GM12878 (cell line): ENCODE measurements around the gene PCBP4. TPM values are rescaled to one million over a fixed set of nuclear protein-coding genes. Genes with fewer than 3 reads are reported as not detected.

Experiments used
- ATAC-seq: fragments of 200-7000 bp; cut with Tn5 transposase; 3 replicates; pipeline ENCODE4 v1.9.1; 2020; ENCODE audit warnings: mild to moderate bottlenecking, moderate library complexity
- BruUV-seq: library from RNA; stranded (reverse); fragments of 400-500 nt; replicated peaks from 2 replicates; lab custom pipeline; 2021; lab: Mats Ljungman, UMichigan
- CTCF ChIA-PET: fragments of 300-600 bp; sonication (Branson Sonifier 250); formaldehyde crosslinking; extraction: SDS; loops from one replicate; lab custom pipeline; 2021; ENCODE audit warnings: inconsistent platforms; lab: Yijun Ruan, JAX
- POLR2A ChIA-PET: fragments of 350-600 bp; formaldehyde crosslinking; extraction: SDS; loops from one replicate; lab custom pipeline; 2021; ENCODE audit warnings: inconsistent platforms; lab: Charles Lee
- RAD21 ChIA-PET: fragments of 300-600 bp; sonication (Branson Sonifier 250); formaldehyde crosslinking; loops from one replicate; lab custom pipeline; 2023; ENCODE audit warnings: antibody characterized with exemption; ENCODE audit not compliant: unreplicated experiment; lab: Charles Lee
- SMC1A ChIA-PET: fragments of 300-600 bp; sonication (Branson Sonifier 250); formaldehyde crosslinking; loops from one replicate; lab custom pipeline; 2023; ENCODE audit not compliant: unreplicated experiment, uncharacterized antibody; lab: Charles Lee
- DNase-seq: peaks from one replicate; pipeline ENCODE4 v3.0.0-alpha.2; 2011; ENCODE audit warnings: low read depth, low spot score
- FAIRE-seq: peaks from 3 replicates; lab custom pipeline; 2011; peaks lifted over from hg19 to GRCh38; lab: Jason Lieb, UNC
- H2AFZ ChIP-seq: 2 replicates; pipeline ENCODE4 v1.6.0; 2011; ENCODE audit warnings: low read depth, low read length, control low read depth; ENCODE audit not compliant: control insufficient read depth
- H3K27ac ChIP-seq: 2 replicates; pipeline ENCODE4 v1.5.1; 2011; ENCODE audit warnings: control low read depth; ENCODE audit not compliant: control insufficient read depth, insufficient read depth
- H3K27me3 ChIP-seq, 2 experiments: replicated peaks in 1 of 2; 2 replicates each; pipeline versions ENCODE4 v1.6.0 to v1.6.1; 2011; ENCODE audit warnings: low read length in 1 of 2; ENCODE audit not compliant: control insufficient read depth in 2 of 2, insufficient read depth in 2 of 2
- H3K36me3 ChIP-seq, 2 experiments: 2 replicates each; pipeline ENCODE4 v1.5.1; 2011; ENCODE audit warnings: low read length in 1 of 2; ENCODE audit not compliant: control insufficient read depth in 2 of 2, insufficient read depth in 2 of 2
- H3K4me1 ChIP-seq: 2 replicates; pipeline ENCODE4 v1.6.1; 2011; ENCODE audit warnings: mild to moderate bottlenecking, low read length, moderate library complexity, mixed read lengths; ENCODE audit not compliant: control insufficient read depth, insufficient read depth
- H3K4me2 ChIP-seq: 2 replicates; pipeline ENCODE4 v1.6.0; 2011; ENCODE audit warnings: control low read depth; ENCODE audit not compliant: control insufficient read depth, insufficient read depth
- H3K4me3 ChIP-seq: fragments of 200-600 bp; sonication (generic); 2 replicates; pipeline ENCODE4 v1.5.1; 2016
- H3K79me2 ChIP-seq: 2 replicates; pipeline ENCODE4 v1.6.0; 2011; ENCODE audit warnings: low read length; ENCODE audit not compliant: control insufficient read depth, insufficient read depth
- H3K9ac ChIP-seq: 2 replicates; pipeline ENCODE4 v1.8.0; 2011; ENCODE audit warnings: low read length, control low read depth, mixed read lengths; ENCODE audit not compliant: control insufficient read depth, insufficient read depth
- H3K9me3 ChIP-seq: replicated peaks from 3 replicates; pipeline ENCODE4 v1.5.1; 2011; ENCODE audit warnings: mild to moderate bottlenecking, low read length; ENCODE audit not compliant: control insufficient read depth, insufficient read depth
- H4K20me1 ChIP-seq: 2 replicates; pipeline ENCODE4 v1.6.0; 2011; ENCODE audit not compliant: control insufficient read depth, insufficient read depth
- CEBPB ChIP-seq, 2 experiments: fragments of 150-350 bp in 1 of 2; IDR thresholded peaks; 2 replicates each; pipeline ENCODE4 v1.6.1; 2012 to 2014; ENCODE audit warnings: low read depth in 2 of 2, low read length in 2 of 2, borderline replicate concordance in 1 of 2, inconsistent platforms in 1 of 2
- MAX ChIP-seq: IDR thresholded peaks from 2 replicates; pipeline ENCODE4 v1.6.1; 2012; ENCODE audit warnings: low read depth, low read length, improper control_type of control experiment
- NR2F1 ChIP-seq: fragments of 450-650 bp; conservative IDR thresholded peaks from 2 replicates; pipeline ENCODE4 v1.6.1; 2017; ENCODE audit warnings: mild to moderate bottlenecking
- PKNOX1 ChIP-seq: fragments of 450-650 bp; IDR thresholded peaks from 2 replicates; pipeline ENCODE4 v1.6.1; 2016; ENCODE audit warnings: mild to moderate bottlenecking
- RBBP5 ChIP-seq: fragments of 200-600 bp; sonication (generic); conservative IDR thresholded peaks from 2 replicates; pipeline ENCODE4 v1.6.1; 2016
- RCOR1 ChIP-seq: conservative IDR thresholded peaks from 2 replicates; pipeline ENCODE4 v1.6.1; 2012; ENCODE audit warnings: low read depth, low read length, improper control_type of control experiment
- SUZ12 ChIP-seq: fragments of 200-600 bp; sonication (generic); IDR thresholded peaks from one replicate; pipeline ENCODE4 v1.6.1; 2018; ENCODE audit warnings: antibody characterized with exemption, mild to moderate bottlenecking; ENCODE audit not compliant: unreplicated experiment
- in situ Hi-C: fragments of 300-500 bp; cut with MboI; formaldehyde crosslinking; loops from 9 replicates; pipeline ENCODE4 v1.14.3; 2018; ENCODE audit warnings: mixed read lengths
- intact Hi-C: fragments of 100-400 bp; cut with micrococcal nuclease; formaldehyde crosslinking; loops from one replicate; pipeline ENCODE4 v1.14.2; 2022; ENCODE audit not compliant: unreplicated experiment
- polyA plus RNA-seq, 11 experiments: library from polyadenylated mRNA; depleted of rRNA in 4 of 11; unstranded in 6 of 11; stranded (reverse) in 5 of 11; fragments of >200 nt; fragmentation: Nextera tagmentation in 4 of 11; fragmentation: Illumina TruSeq in 1 of 11; extraction: Ambion mirVana in 4 of 11; extraction: Trizol in 1 of 11; gene quantifications; 1 replicate in 1 of 11; 2 replicates in 10 of 11; pipeline versions ENCODE4 v1.2.1 to v1.2.3, GENCODE V29; 2011 to 2016; ENCODE audit warnings: inconsistent platforms in 2 of 11, missing spikeins in 2 of 11, low read depth in 1 of 11
- total RNA-seq, 4 experiments: library from RNA; depleted of rRNA in 3 of 4; stranded (reverse); fragments of >200 nt in 3 of 4; fragmentation: Illumina TruSeq in 1 of 4; extraction: Trizol in 1 of 4; gene quantifications; 2 replicates each; pipeline versions ENCODE4 v1.2.1 to v1.2.3, GENCODE V29; 2013 to 2021

PCBP4 gene
- total and polyA plus RNA-seq, 10 of the 15 experiments (the other 5 are each of a cell fraction or from before 2014, with no cell fraction given), result 0.05 to 14.5 (median 4.2) TPM

GRCh38 chr3:52010431-52010830 lies 43.2 kb upstream of the PCBP4 start:
- Histone ChIP-seq H3K4me2 (no peak overlapping the region), H3K9me3 (no peaks in the 10 kb centered on the region), H3K36me3 (no peaks in the 10 kb centered on the region), H3K27me3 (no peaks in the 10 kb centered on the region), H4K20me1 (no peaks in the 10 kb centered on the region), H3K9ac (no peak overlapping the region), H3K27ac (no peak overlapping the region), H3K4me1 (peaks cover 11% of the 10 kb centered on the region), H3K4me3 (no peak overlapping the region), H3K79me2 (no peaks in the 10 kb centered on the region), H2AFZ (no peak overlapping the region)
- no peak for FAIRE-seq
- ATAC-seq, result no peak
- no peak for DNase-seq
- in situ Hi-C loops, result no loop called here
- TF ChIP-seq NR2F1 (no peak), MAX (no peak), RCOR1 (no peak), RBBP5 (no peak), PKNOX1 (no peak), CEBPB (IDR thresholded peaks at IDR 0.05; ENCODE audit: borderline replicate concordance in 1 of 2, low read depth in 2 of 2, low read length in 2 of 2) (no peak), SUZ12 (no peak)
- ChIA-PET SMC1A (no interaction called here), POLR2A (interaction anchor here (1.9 to 3.1 kb wide), 2 partner anchors 12 to 31 kb away, joined by 7 to 10 read pairs; no protein-coding TSS in a partner anchor), CTCF (interaction anchor here (1.2 to 10.6 kb wide), 6 partner anchors 12 to 134 kb away, joined by 3 to 334 read pairs (median 4); partner anchors contain the start of gene DUSP7), RAD21 (interaction anchor here (0.8 to 1.3 kb wide), 2 partner anchors 26 to 134 kb away, joined by 3 to 4 read pairs; no protein-coding TSS in a partner anchor)
- BruUV-seq, result no TSS peak
- intact Hi-C loops, result no loop called here
